HG02678 (cell line): ENCODE measurements around the gene GRID2.
"Not testable (repeated sequence)": the region's sequence is repeated elsewhere in the genome, so short reads cannot be mapped to it uniquely, and the experiment has no call there.

Source experiments
- ATAC-seq: cut with Tn5 transposase; IDR thresholded peaks from one replicate; pipeline ENCODE4 v1.9.1; 2021; ENCODE audit warnings: mild to moderate bottlenecking, moderate library complexity; ENCODE audit not compliant: unreplicated experiment

Gene GRID2

GRCh38 chr4:92305148-92305877 lies 1.5 kb downstream of the GRID2 start:
- ATAC-seq, result no peak

- ATAC-seq, result no peak
Measured at GRCh38 chr4:92305878-92306520, 2.2 kb downstream of the GRID2 start.

GRCh38 chr4:92307181-92307580 lies 3.4 kb downstream of the GRID2 start:
- no peak for ATAC-seq

- no peak for ATAC-seq
Measured at GRCh38 chr4:92307866-92308265, 4.1 kb downstream of the GRID2 start.

GRCh38 chr4:92317047-92317446 lies 13.3 kb downstream of the GRID2 start:
- ATAC-seq, result no peak

GRCh38 chr4:92328095-92328494 lies 24.3 kb downstream of the GRID2 start:
- ATAC-seq, result no peak

- ATAC-seq, result no peak
Measured at GRCh38 chr4:92333016-92333415, 29.2 kb downstream of the GRID2 start.

GRCh38 chr4:92334716-92335350 lies 31.1 kb downstream of the GRID2 start:
- no peak for ATAC-seq

GRCh38 chr4:92339676-92340075 lies 35.9 kb downstream of the GRID2 start:
- ATAC-seq, result no peak

GRCh38 chr4:92344216-92344615 lies 40.5 kb downstream of the GRID2 start:
- no peak for ATAC-seq

GRCh38 chr4:92346289-92346688 lies 42.5 kb downstream of the GRID2 start:
- no peak for ATAC-seq

- no peak for ATAC-seq
Measured at GRCh38 chr4:92357966-92358365, 54.2 kb downstream of the GRID2 start.

- no peak for ATAC-seq
Measured at GRCh38 chr4:92359491-92359890, 55.7 kb downstream of the GRID2 start.

GRCh38 chr4:92362028-92362427 lies 58.3 kb downstream of the GRID2 start:
- ATAC-seq, result no peak

- no peak for ATAC-seq
Measured at GRCh38 chr4:92368653-92369052, 64.9 kb downstream of the GRID2 start.

- ATAC-seq, result no peak
Measured at GRCh38 chr4:92381616-92382015, 77.8 kb downstream of the GRID2 start.

GRCh38 chr4:92382128-92382527 lies 78.4 kb downstream of the GRID2 start:
- no peak for ATAC-seq

GRCh38 chr4:92387459-92388069 lies 83.8 kb downstream of the GRID2 start:
- peak; percentile 84 for ATAC-seq

- no peak for ATAC-seq
Measured at GRCh38 chr4:92399032-92399431, 95.3 kb downstream of the GRID2 start.

GRCh38 chr4:92403525-92403924 lies 99.8 kb downstream of the GRID2 start:
- ATAC-seq, result not testable (repeated sequence)

GRCh38 chr4:92406488-92406887 lies 102.7 kb downstream of the GRID2 start:
- no peak for ATAC-seq

GRCh38 chr4:92421920-92422319 lies 118.2 kb downstream of the GRID2 start:
- ATAC-seq, result peak; percentile 88
